Common myeloid progenitor, CD34-positive (primary cell): Measurements from ENCODE around the gene TDG.

Experiments
- CTCF ChIA-PET: fragments of 350-600 bp; sonication (Branson Sonifier 250); formaldehyde crosslinking; loops from one replicate; lab custom pipeline; 2021; ENCODE audit warnings: antibody characterized with exemption; lab: Charles Lee
- POLR2A ChIA-PET: fragments of 350-600 bp; sonication (Branson Sonifier 250); formaldehyde crosslinking; loops from one replicate; lab custom pipeline; 2021; ENCODE audit warnings: antibody characterized with exemption; lab: Charles Lee
- DNase-seq, 3 donors: peaks; one replicate each; pipeline versions ENCODE4 v3.0.0 to v3.0.0-alpha.2; 2013
- H3K27ac ChIP-seq, 2 experiments: 1 replicate in 1 of 2; 2 replicates in 1 of 2; pipeline ENCODE4 v1.7.0; 2013; ENCODE audit warnings: inconsistent platforms in 2 of 2, low read length in 2 of 2, mild to moderate bottlenecking in 2 of 2, low read depth in 1 of 2, moderate library complexity in 1 of 2; ENCODE audit not compliant: severe bottlenecking in 2 of 2, insufficient read depth in 1 of 2, poor library complexity in 1 of 2
- H3K27me3 ChIP-seq, 5 experiments: replicated peaks in 2 of 5; 1 replicate in 3 of 5; 2 replicates in 2 of 5; pipeline versions ENCODE4 v1.6.1 to v1.7.0; 2013; ENCODE audit warnings: low read length in 4 of 5, mild to moderate bottlenecking in 2 of 5, moderate library complexity in 2 of 5, inconsistent platforms in 1 of 5; ENCODE audit not compliant: insufficient read depth in 5 of 5, control insufficient read depth in 4 of 5
- H3K36me3 ChIP-seq, 4 experiments: 1 replicate in 2 of 4; 2 replicates in 2 of 4; pipeline versions ENCODE4 v1.6.1 to v1.7.0; 2013; ENCODE audit warnings: low read length in 3 of 4, control low read depth in 1 of 4, mild to moderate bottlenecking in 1 of 4; ENCODE audit not compliant: control insufficient read depth in 4 of 4, insufficient read depth in 4 of 4
- H3K4me1 ChIP-seq, 4 experiments: 1 replicate in 3 of 4; 2 replicates in 1 of 4; pipeline versions ENCODE4 v1.6.1 to v1.7.1; 2013; ENCODE audit warnings: low read length in 3 of 4, mild to moderate bottlenecking in 3 of 4, control low read depth in 1 of 4, inconsistent platforms in 1 of 4, moderate library complexity in 1 of 4; ENCODE audit not compliant: control insufficient read depth in 4 of 4, insufficient read depth in 4 of 4; ENCODE audit errors: control extremely low read depth in 1 of 4
- H3K4me3 ChIP-seq, 7 experiments: 1 replicate in 4 of 7; 2 replicates in 3 of 7; pipeline versions ENCODE4 v1.5.1 to v1.7.0; 2013; ENCODE audit warnings: mild to moderate bottlenecking in 7 of 7, low read length in 6 of 7, moderate library complexity in 6 of 7, inconsistent platforms in 2 of 7, low read depth in 2 of 7, control low read depth in 1 of 7; ENCODE audit not compliant: insufficient read depth in 4 of 7, control insufficient read depth in 1 of 7; ENCODE audit errors: extremely low read depth in 1 of 7
- H3K9me3 ChIP-seq, 5 experiments: 1 replicate in 4 of 5; 2 replicates in 1 of 5; pipeline versions ENCODE4 v1.6.1 to v1.7.1; 2013; ENCODE audit warnings: low read length in 4 of 5, mild to moderate bottlenecking in 2 of 5, inconsistent platforms in 1 of 5, low read depth in 1 of 5, moderate library complexity in 1 of 5; ENCODE audit not compliant: control insufficient read depth in 4 of 5, insufficient read depth in 2 of 5; ENCODE audit errors: control extremely low read depth in 1 of 5
- WGBS: methylation state at CpG from one replicate; pipeline ENCODE4 v1.1.5; 2013; ENCODE audit not compliant: insufficient coverage; 5-methylcytosine and 5-hydroxymethylcytosine counted together

TDG gene

DNA sequence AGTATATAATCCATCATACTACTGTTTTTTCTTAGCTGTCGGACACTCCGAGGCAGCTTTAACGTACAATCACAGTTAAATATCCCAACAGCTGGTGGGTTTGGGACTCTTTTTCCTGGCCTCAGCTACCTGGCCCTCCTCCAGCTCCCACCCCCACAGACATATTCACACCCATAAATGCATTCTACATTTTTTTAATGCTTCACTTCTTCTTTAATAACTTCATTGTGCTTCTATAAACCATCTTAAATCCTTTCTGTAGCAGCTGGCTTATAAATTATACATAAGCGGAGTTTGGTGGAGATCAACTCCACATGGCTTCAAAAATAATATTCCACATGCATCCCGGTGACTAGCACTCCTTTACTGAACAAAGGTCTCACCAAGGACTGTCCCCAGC, 33.3 kb downstream of the TDG start:
- no peaks in the 10 kb centered on the region for H3K4me1 ChIP-seq
- DNase-seq: no peak
- H3K36me3 ChIP-seq: no peaks in the 10 kb centered on the region
- H3K4me3 ChIP-seq: no peak overlapping the region
- no peaks in the 10 kb centered on the region for H3K9me3 ChIP-seq
- POLR2A ChIA-PET: no interaction called here
- CTCF ChIA-PET: interaction anchor here (2.7 kb wide), 1 partner anchor 99 kb away, joined by 6 read pairs; no protein-coding TSS in a partner anchor
- peaks cover 0 to 4% (median 0%) of the 10 kb centered on the region in 5 experiments for H3K27me3 ChIP-seq
- WGBS: 84% methylated on average over 5 of the region's 5 CpGs
- no peak overlapping the region for H3K27ac ChIP-seq

DNA sequence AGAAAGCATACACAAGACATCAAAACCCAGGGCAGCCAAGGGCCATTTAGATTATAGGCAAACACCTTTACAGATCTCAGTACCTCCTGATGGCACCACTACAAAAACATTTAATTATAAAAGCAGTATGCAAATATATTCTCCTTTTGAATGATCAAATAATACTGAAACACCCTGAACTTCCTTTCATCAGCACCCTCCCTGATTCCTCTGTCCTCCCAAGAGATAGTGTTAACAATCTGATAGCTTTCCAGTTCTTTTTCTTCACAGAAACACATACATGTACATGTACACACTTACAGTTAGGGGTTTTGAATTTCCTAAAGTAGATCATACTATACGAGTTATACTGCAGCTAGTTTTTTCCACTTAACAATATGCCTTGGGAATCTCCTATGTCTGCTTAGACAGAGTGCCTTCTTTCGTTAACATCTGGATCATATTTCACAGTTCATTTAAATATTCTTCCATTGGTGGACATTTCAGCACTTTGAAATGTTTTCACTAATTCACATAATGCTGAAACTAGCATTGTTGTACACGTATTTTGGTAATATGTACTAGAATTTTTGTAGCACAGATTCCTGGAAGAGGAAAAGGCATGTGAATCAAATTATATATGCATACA, 35.2 kb downstream of the TDG start:
- no peaks in the 10 kb centered on the region for H3K36me3 ChIP-seq
- H3K9me3 ChIP-seq: no peaks in the 10 kb centered on the region
- H3K4me3 ChIP-seq: no peak overlapping the region
- H3K27ac ChIP-seq: no peak overlapping the region
- H3K27me3 ChIP-seq: peaks cover 0 to 4% (median 0%) of the 10 kb centered on the region in 5 experiments
- no peaks in the 10 kb centered on the region for H3K4me1 ChIP-seq
- no peak for DNase-seq
- 93% methylated on average over 2 of the region's 3 CpGs for WGBS
- POLR2A ChIA-PET: no interaction called here
- CTCF ChIA-PET: no interaction called here

DNA sequence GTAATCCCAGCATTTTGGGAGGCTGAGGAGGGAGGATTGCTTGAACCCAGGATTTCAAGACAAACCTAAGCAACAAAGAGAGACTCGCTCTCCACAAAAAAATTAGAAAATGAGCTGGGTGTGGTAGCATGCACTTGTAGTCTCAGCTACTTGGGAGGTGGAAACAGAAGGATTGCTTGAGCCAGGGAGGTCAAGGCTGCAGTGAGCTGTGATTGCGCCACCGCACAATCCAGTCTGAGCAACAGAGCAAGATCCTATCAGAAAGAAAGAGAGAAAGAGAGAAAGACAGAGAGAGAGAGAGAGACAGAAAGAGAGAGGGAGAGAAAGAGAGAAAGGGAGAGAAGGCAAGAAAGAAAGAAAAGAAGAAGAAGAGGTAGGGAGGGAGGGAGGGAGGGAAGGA, 37.0 kb downstream of the TDG start:
- Histone ChIP-seq H3K36me3 (no peaks in the 10 kb centered on the region), H3K4me1 (no peaks in the 10 kb centered on the region), H3K4me3 (no peak overlapping the region), H3K27ac (no peak overlapping the region), H3K27me3 (peaks cover 0 to 1% (median 0%) of the 10 kb centered on the region in 5 experiments), H3K9me3 (no peaks in the 10 kb centered on the region)
- CTCF ChIA-PET: no interaction called here
- POLR2A ChIA-PET: no interaction called here
- WGBS: 95% methylated on average over 2 of the region's 3 CpGs
- no peak for DNase-seq

DNA sequence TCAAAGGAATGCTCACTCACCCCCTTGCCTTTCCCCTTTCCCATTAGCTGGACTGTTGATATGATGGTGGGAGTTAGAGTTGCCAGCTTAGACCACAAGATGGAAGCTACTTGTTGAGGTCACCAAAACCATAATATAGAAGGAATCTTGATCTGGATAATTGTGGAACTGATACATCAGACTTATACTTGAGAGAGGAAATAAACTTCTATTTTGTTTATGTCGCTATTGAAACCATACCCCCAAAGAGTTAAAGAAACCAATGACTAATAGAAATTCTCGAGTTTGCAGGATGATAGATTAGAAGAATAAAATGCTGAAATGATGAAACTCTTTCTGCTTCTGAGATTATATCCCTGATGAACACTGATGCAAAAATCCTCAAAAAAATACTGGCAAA, 37.9 kb downstream of the TDG start:
- Histone ChIP-seq H3K9me3 (no peaks in the 10 kb centered on the region), H3K27me3 (peaks cover 0 to 1% (median 0%) of the 10 kb centered on the region in 5 experiments), H3K27ac (no peak overlapping the region), H3K4me3 (no peak overlapping the region), H3K4me1 (no peaks in the 10 kb centered on the region), H3K36me3 (no peaks in the 10 kb centered on the region)
- WGBS: no CpG with 5 or more reads among the region's 2 CpGs
- ChIA-PET CTCF (no interaction called here), POLR2A (no interaction called here)
- DNase-seq: no peak

DNA sequence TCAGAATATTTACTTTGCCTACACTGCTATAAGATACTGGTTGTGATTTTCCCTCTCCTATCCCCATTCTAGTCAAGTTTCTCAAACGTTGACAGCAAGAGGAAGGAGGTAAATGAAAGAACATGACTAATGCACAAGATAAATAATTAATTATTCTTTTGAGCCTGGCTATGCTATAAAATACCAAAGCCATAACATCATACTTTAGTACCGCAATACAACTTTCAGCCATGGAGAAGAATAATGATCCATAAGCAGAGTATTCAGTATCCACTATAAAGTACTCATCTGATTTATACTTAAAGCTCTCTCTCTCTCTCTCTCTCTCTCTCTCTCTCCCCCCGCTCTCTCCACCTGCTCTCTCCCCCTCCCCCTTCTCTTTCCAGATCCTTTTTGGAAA, 41.3 kb downstream of the TDG start:
- ChIA-PET CTCF (interaction anchor here (1.0 kb wide), 1 partner anchor 10 kb away, joined by 3 read pairs; no protein-coding TSS in a partner anchor), POLR2A (no interaction called here)
- no peaks in the 10 kb centered on the region for H3K36me3 ChIP-seq
- no peaks in the 10 kb centered on the region for H3K4me1 ChIP-seq
- peaks cover 0 to 1% (median 0%) of the 10 kb centered on the region in 5 experiments for H3K27me3 ChIP-seq
- WGBS: 100% methylated on average over 1 of the region's 3 CpGs
- DNase-seq: no peak
- H3K4me3 ChIP-seq: no peak overlapping the region
- no peak overlapping the region for H3K27ac ChIP-seq
- no peaks in the 10 kb centered on the region for H3K9me3 ChIP-seq

DNA sequence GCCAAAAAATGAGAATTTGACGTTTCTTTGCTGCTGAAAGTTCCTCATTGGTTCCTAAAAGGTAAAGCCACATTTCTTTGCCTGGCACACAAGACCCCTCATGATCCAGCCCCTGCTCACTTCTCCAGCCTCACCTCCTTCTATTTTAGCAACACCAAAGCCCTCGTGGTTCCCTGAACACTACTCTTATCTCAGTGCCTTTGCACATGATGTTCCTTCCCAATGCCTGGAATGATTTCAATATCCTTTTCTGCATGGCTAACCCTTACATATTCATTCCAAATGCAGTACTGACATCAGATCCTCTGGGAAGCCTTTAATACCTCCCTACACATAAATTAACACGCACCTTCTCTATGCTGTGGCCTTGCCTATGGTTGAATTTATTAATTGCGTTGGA, 44.4 kb downstream of the TDG start:
- no peak for DNase-seq
- Histone ChIP-seq H3K4me1 (no peaks in the 10 kb centered on the region), H3K36me3 (no peaks in the 10 kb centered on the region), H3K27ac (no peak overlapping the region), H3K27me3 (no peaks in the 10 kb centered on the region), H3K9me3 (no peaks in the 10 kb centered on the region), H3K4me3 (no peak overlapping the region)
- WGBS: 100% methylated on average over 2 of the region's 4 CpGs
- ChIA-PET CTCF (no interaction called here), POLR2A (no interaction called here)

GRCh38 chr12:104010606-104011169, 45.0 kb downstream of the TDG start:
- no peak for DNase-seq
- no peaks in the 10 kb centered on the region for H3K9me3 ChIP-seq
- POLR2A ChIA-PET: no interaction called here
- no peaks in the 10 kb centered on the region for H3K27me3 ChIP-seq
- H3K4me1 ChIP-seq: no peaks in the 10 kb centered on the region
- H3K4me3 ChIP-seq: no peak overlapping the region
- CTCF ChIA-PET: no interaction called here
- H3K27ac ChIP-seq: no peak overlapping the region
- WGBS: 100% methylated on average over 1 of the region's 2 CpGs
- H3K36me3 ChIP-seq: no peaks in the 10 kb centered on the region
